IPS-18a (cell line): ENCODE results near the gene TPST2.

Experiments
- H3K27ac ChIP-seq: one replicate; pipeline ENCODE4 v1.5.1; 2013; ENCODE audit warnings: low read length
- H3K27me3 ChIP-seq: one replicate; pipeline ENCODE4 v1.6.1; 2013; ENCODE audit warnings: mild to moderate bottlenecking, low read length; ENCODE audit not compliant: control insufficient read depth, insufficient read depth
- H3K36me3 ChIP-seq: one replicate; pipeline ENCODE4 v1.6.1; 2013; ENCODE audit warnings: low read depth, low read length; ENCODE audit not compliant: control insufficient read depth
- H3K4me1 ChIP-seq: one replicate; pipeline ENCODE4 v1.6.1; 2013; ENCODE audit warnings: low read depth, low read length; ENCODE audit not compliant: control insufficient read depth
- H3K4me3 ChIP-seq: one replicate; pipeline ENCODE4 v1.5.1; 2013; ENCODE audit warnings: low read length
- H3K9ac ChIP-seq: one replicate; pipeline ENCODE4 v1.6.1; 2013; ENCODE audit warnings: mild to moderate bottlenecking, low read length, moderate library complexity
- H3K9me3 ChIP-seq: one replicate; pipeline ENCODE4 v1.6.1; 2013; ENCODE audit warnings: low read depth, low read length; ENCODE audit not compliant: control insufficient read depth

Gene TPST2

GRCh38 chr22:26564181-26564580 is 25.8 kb downstream of the TPST2 start:
- no peaks in the 10 kb centered on the region for H3K9me3 ChIP-seq
- no peak overlapping the region for H3K4me3 ChIP-seq
- H3K4me1 ChIP-seq: peaks cover 36% of the 10 kb centered on the region
- H3K27ac ChIP-seq: no peak overlapping the region
- H3K36me3 ChIP-seq: peaks cover 6% of the 10 kb centered on the region
- H3K27me3 ChIP-seq: no peaks in the 10 kb centered on the region
- H3K9ac ChIP-seq: no peak overlapping the region

- peaks cover 6% of the 10 kb centered on the region for H3K36me3 ChIP-seq
Measured at GRCh38 chr22:26563022-26563421, 26.9 kb downstream of the TPST2 start.

GRCh38 chr22:26561756-26562417 is 28.0 kb downstream of the TPST2 start:
- no peaks in the 10 kb centered on the region for H3K27me3 ChIP-seq
- H3K36me3 ChIP-seq: peaks cover 6% of the 10 kb centered on the region
- H3K4me1 ChIP-seq: peaks cover 26% of the 10 kb centered on the region
- no peak overlapping the region for H3K27ac ChIP-seq
- no peaks in the 10 kb centered on the region for H3K9me3 ChIP-seq
- H3K9ac ChIP-seq: no peak overlapping the region
- no peak overlapping the region for H3K4me3 ChIP-seq

More at GRCh38 chr22:26563022-26563421, 26.9 kb downstream of the TPST2 start:
- Histone ChIP-seq H3K27me3 (no peaks in the 10 kb centered on the region), H3K9me3 (no peaks in the 10 kb centered on the region), H3K27ac (no peak overlapping the region), H3K4me1 (peaks cover 37% of the 10 kb centered on the region), H3K9ac (no peak overlapping the region), H3K4me3 (no peak overlapping the region)

- Histone ChIP-seq H3K27me3 (no peaks in the 10 kb centered on the region), H3K9ac (no peak overlapping the region), H3K4me3 (no peak overlapping the region), H3K36me3 (peaks cover 6% of the 10 kb centered on the region), H3K27ac (no peak overlapping the region), H3K4me1 (peaks cover 27% of the 10 kb centered on the region), H3K9me3 (no peaks in the 10 kb centered on the region)
Measured at GRCh38 chr22:26559961-26560575, 29.9 kb downstream of the TPST2 start.

DNA sequence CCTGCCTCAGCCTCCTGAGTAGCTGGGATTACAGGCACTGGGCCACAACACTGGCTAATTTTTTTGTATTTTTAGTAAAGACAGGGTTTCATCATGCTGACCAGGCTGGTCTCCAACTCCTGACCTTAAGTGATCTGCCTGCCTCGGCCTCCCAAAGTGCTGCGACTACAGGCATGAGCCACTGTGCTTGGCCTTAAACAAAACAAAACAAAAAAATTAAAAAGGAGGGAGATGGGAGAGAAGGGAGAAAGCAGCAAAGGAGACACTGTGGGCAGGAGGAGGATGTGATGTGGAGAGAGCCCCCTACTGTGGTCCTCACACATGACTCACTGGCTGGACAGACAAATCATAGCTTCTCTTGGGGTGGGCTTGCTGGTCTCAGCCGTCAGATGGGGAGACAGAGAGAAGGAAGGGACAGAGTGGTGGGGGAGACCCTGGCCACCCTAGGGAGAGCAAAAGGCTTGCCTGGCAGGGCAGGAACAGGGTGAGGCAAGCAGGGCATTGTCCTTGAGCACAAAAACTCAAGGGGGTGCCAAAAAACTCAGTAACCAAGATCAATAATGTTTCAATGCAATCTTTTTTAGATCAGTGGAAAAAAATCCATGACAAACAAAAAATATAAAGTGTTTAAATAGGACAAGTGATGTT is 31.6 kb downstream of the TPST2 start:
- H3K27ac ChIP-seq: no peak overlapping the region
- no peak overlapping the region for H3K9ac ChIP-seq
- H3K27me3 ChIP-seq: no peaks in the 10 kb centered on the region
- no peaks in the 10 kb centered on the region for H3K9me3 ChIP-seq
- H3K4me1 ChIP-seq: peaks cover 31% of the 10 kb centered on the region
- no peaks in the 10 kb centered on the region for H3K36me3 ChIP-seq
- no peak overlapping the region for H3K4me3 ChIP-seq

DNA sequence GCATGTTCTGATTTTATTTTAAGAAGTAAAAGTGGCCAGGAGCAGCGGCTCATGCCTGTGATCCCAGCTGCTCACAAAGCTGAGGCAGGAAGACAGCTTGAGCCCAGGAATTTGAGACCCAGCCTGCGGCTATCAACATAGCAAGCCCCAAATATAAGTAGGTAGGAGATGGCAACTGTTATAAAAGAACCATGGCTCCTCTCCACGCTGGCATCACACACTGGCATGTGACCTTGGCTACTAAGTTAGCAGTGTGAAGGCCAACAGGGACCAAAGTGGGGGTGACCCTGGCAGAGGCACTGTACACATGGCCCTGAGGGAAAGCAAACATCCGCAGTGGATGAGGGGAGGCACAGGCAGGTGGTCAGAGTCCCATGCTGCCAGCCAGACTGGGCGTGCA is 33.0 kb downstream of the TPST2 start:
- no peaks in the 10 kb centered on the region for H3K9me3 ChIP-seq
- no peak overlapping the region for H3K9ac ChIP-seq
- no peaks in the 10 kb centered on the region for H3K27me3 ChIP-seq
- H3K4me3 ChIP-seq: no peak overlapping the region
- H3K27ac ChIP-seq: no peak overlapping the region
- peaks cover 31% of the 10 kb centered on the region for H3K4me1 ChIP-seq
- no peaks in the 10 kb centered on the region for H3K36me3 ChIP-seq

DNA sequence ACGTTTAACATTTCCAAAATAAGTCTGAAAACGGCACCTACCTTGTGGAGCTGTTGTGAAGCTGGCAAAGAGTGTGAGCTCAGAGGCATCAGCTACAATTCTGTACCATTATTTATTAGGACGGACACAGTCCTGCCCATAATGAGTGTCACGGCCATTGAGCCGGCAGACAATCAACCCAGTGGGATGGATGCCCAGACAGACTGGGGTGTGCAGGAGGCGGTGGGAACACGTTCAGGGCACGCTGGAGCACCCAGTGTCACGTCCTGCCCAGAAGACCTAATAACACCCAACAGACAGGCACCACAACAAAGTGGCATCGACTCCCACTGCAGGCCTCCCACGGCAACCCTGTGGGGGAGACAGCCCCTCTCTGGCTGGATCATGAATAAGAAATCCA is 34.5 kb downstream of the TPST2 start:
- H3K36me3 ChIP-seq: no peaks in the 10 kb centered on the region
- no peaks in the 10 kb centered on the region for H3K27me3 ChIP-seq
- H3K4me1 ChIP-seq: peaks cover 34% of the 10 kb centered on the region
- H3K9me3 ChIP-seq: no peaks in the 10 kb centered on the region
- H3K4me3 ChIP-seq: no peak overlapping the region
- no peak overlapping the region for H3K9ac ChIP-seq
- peak overlapping the region; percentile 79 for H3K27ac ChIP-seq

- no peaks in the 10 kb centered on the region for H3K36me3 ChIP-seq
- no peak overlapping the region for H3K4me3 ChIP-seq
- peak overlapping the region; percentile 79 for H3K27ac ChIP-seq
- no peaks in the 10 kb centered on the region for H3K27me3 ChIP-seq
- H3K9ac ChIP-seq: peak overlapping the region; percentile 46
- peaks cover 38% of the 10 kb centered on the region for H3K4me1 ChIP-seq
- no peaks in the 10 kb centered on the region for H3K9me3 ChIP-seq
Measured at GRCh38 chr22:26554956-26555355, 35.0 kb downstream of the TPST2 start.

GRCh38 chr22:26553056-26553752 is 36.7 kb downstream of the TPST2 start:
- no peak overlapping the region for H3K9ac ChIP-seq
- H3K4me3 ChIP-seq: no peak overlapping the region
- no peaks in the 10 kb centered on the region for H3K36me3 ChIP-seq
- H3K27me3 ChIP-seq: no peaks in the 10 kb centered on the region
- no peaks in the 10 kb centered on the region for H3K9me3 ChIP-seq
- peaks cover 25% of the 10 kb centered on the region for H3K4me1 ChIP-seq
- no peak overlapping the region for H3K27ac ChIP-seq

DNA sequence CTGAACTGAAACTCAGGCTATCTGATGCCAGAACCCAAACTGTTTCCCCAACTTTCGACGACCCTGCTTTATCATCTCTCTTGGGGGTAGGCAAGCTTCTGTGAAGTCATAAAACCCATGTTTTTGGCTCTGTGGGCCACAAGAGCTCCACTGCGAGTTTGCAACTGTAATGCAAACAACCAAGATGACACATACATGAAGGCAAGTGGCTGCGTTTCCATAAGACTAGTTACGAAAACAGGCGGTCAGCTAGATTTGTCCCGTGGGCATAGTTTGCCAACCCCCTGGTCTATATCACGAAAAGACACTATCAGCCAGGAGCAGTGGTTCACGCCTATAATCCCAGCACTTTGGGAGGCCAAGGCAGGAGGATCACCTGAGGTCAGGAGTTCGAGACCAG is 37.5 kb downstream of the TPST2 start:
- Histone ChIP-seq H3K27ac (no peak overlapping the region), H3K27me3 (no peaks in the 10 kb centered on the region)

GRCh38 chr22:26551568-26551967 is 38.4 kb downstream of the TPST2 start:
- no peak overlapping the region for H3K27ac ChIP-seq
- H3K4me3 ChIP-seq: no peak overlapping the region
- H3K9ac ChIP-seq: no peak overlapping the region
- no peaks in the 10 kb centered on the region for H3K36me3 ChIP-seq
- H3K27me3 ChIP-seq: no peaks in the 10 kb centered on the region
- H3K4me1 ChIP-seq: peaks cover 24% of the 10 kb centered on the region
- no peaks in the 10 kb centered on the region for H3K9me3 ChIP-seq

More for the DNA sequence above, 37.5 kb downstream of the TPST2 start:
- Histone ChIP-seq H3K9ac (no peak overlapping the region), H3K9me3 (no peaks in the 10 kb centered on the region), H3K36me3 (no peaks in the 10 kb centered on the region), H3K4me3 (no peak overlapping the region), H3K4me1 (peaks cover 24% of the 10 kb centered on the region)
